ENCODE results near the gene LZTS2. TPM values are rescaled to one million over a fixed set of nuclear protein-coding genes. Genes with fewer than 3 reads are reported as not detected.

LZTS2 gene
- total and polyA plus RNA-seq, 9 donors: 9.4 to 121 (median 77.4) TPM

- no peak for DNase-seq
- 37 to 50% (median 49%) methylated on average over 13 of the region's 13 CpGs for WGBS, 3 donors
- H3K27ac ChIP-seq: peak overlapping the region; percentile 35 to 52
- TF ChIP-seq CTCF (IDR thresholded peaks at IDR 0.05): no peak
- TF ChIP-seq POLR2A (IDR thresholded peaks at IDR 0.05): no peak
- no peak for TF ChIP-seq EP300 (IDR thresholded peaks at IDR 0.05)
- H3K4me1 ChIP-seq (ENCODE audit: insufficient read depth): peaks cover 10% of the 10 kb centered on the region
- H3K27me3 ChIP-seq: no peaks in the 10 kb centered on the region
- no peaks in the 10 kb centered on the region for H3K36me3 ChIP-seq
- H3K9me3 ChIP-seq: no peaks in the 10 kb centered on the region
- no peak overlapping the region for H3K4me3 ChIP-seq
- intact Hi-C loops (cut with DNase I): no loop called here
These were observed 8.6 kb downstream of the LZTS2 start for GRCh38 chr10:101007915-101008822.

DNA sequence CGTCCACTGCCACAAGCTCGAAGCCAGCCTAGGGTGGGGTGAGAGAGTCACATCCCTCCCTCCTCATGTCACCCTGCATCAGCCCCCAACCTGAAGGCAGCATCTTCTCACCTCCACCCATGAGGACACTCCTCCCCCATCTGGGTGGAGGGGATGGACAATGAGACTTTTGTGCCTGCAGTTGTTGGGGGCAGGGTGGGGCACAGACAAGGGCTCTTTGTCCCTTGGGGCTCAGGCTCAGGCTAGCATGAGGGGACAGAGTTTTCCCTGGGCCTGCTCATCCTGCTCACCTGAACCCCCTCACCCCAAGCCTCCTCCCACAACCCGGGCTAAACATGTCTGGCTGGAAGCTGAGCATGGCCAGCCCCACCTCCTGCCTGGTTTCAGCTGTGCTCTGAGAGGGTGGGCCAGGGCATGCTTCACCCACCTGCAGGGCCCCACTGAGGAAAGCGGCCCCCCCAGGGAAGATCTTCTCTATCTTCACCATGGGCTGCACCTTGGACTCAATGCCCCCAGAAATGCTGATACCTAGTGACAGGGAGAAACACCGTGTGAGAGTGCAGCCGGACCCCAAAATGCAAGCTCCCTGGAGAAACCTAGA is 9.3 kb downstream of the LZTS2 start:
- Histone ChIP-seq H3K27ac (peak overlapping the region; percentile 35 to 52), H3K27me3 (no peaks in the 10 kb centered on the region), H3K4me1 (ENCODE audit: insufficient read depth) (peaks cover 10% of the 10 kb centered on the region), H3K36me3 (no peaks in the 10 kb centered on the region), H3K4me3 (no peak overlapping the region), H3K9me3 (no peaks in the 10 kb centered on the region)
- TF ChIP-seq CTCF (IDR thresholded peaks at IDR 0.05): no peak
- no peak for TF ChIP-seq EP300 (IDR thresholded peaks at IDR 0.05)
- no peak for TF ChIP-seq POLR2A (IDR thresholded peaks at IDR 0.05)
- intact Hi-C loops (cut with DNase I): no loop called here
- no peak for DNase-seq
- WGBS, 3 donors: 75 to 85% (median 80%) methylated on average over 6 of the region's 6 CpGs

- no peak for DNase-seq
- no peaks in the 10 kb centered on the region for H3K9me3 ChIP-seq
- peaks cover 11% of the 10 kb centered on the region for H3K4me1 ChIP-seq (ENCODE audit: insufficient read depth)
- TF ChIP-seq EP300 (IDR thresholded peaks at IDR 0.05): no peak
- no peak for TF ChIP-seq CTCF (IDR thresholded peaks at IDR 0.05)
- TF ChIP-seq POLR2A (IDR thresholded peaks at IDR 0.05): no peak
- no peaks in the 10 kb centered on the region for H3K27me3 ChIP-seq
- no peaks in the 10 kb centered on the region for H3K36me3 ChIP-seq
- 90 to 96% (median 94%) methylated on average over 18 to 22 of the region's 22 CpGs for WGBS, 3 donors
- H3K27ac ChIP-seq: no peak overlapping the region
- intact Hi-C loops (cut with DNase I): no loop called here
- no peak overlapping the region for H3K4me3 ChIP-seq
These were observed 10.7 kb downstream of the LZTS2 start for GRCh38 chr10:101010329-101010728.

DNA sequence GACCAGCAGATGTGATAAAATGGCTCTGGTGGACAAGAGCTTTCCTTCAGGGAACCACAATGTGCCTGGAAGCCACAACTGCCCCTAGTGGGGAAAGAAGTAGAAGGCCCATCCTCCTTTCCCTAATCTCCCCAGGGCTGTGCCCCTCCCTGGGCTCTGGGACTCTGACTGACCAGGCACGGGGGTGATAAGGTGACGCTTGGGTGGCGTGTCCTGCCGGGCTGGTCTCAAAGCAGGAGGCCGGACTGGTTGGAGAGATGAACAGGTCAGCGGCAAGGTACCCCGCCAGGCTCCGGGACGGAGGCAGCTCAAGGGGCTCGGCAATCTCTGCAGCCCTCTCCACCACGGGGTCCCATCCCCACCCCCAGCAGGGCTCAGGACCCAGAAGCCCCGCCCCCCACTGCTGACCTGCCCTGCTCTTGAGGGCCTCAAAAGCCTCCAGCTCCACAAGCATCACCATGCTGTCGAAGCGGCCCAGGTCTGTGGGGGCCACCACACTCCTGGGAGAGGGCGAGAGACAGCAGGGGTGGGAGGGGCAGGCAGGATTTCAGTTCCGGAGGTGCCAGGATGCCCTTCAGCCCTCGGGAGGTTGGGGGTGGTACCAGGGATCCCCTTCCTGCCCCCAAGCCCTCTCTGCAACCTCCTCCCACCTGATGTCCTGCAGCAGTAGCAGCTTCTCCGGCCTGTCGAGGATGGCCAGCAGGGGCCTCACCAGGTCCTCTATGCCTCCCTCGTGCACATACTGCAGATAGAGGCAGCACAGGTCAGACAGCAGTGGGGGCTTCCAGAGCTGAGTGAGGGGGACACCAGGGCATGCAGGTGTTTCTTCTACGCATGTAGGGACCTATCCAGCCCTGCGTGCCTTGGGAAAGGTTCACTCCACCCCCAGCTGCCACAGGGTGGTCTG is 12.2 kb downstream of the LZTS2 start:
- no peaks in the 10 kb centered on the region for H3K27me3 ChIP-seq
- intact Hi-C loops (cut with DNase I): loop anchor here (2.0 kb wide), 1 partner anchor 17 kb away; no protein-coding TSS in a partner anchor
- WGBS, 3 donors: 64 to 66% (median 64%) methylated on average over 14 to 22 of the region's 22 CpGs
- no peak overlapping the region for H3K4me3 ChIP-seq
- H3K36me3 ChIP-seq: no peaks in the 10 kb centered on the region
- no peaks in the 10 kb centered on the region for H3K9me3 ChIP-seq
- TF ChIP-seq CTCF (IDR thresholded peaks at IDR 0.05) (no peak), POLR2A (IDR thresholded peaks at IDR 0.05) (no peak), EP300 (IDR thresholded peaks at IDR 0.05) (no peak)
- no peak overlapping the region for H3K27ac ChIP-seq
- peaks cover 11% of the 10 kb centered on the region for H3K4me1 ChIP-seq (ENCODE audit: insufficient read depth)
- DNase-seq: no peak
